ENCODE data around the gene COL1A1.

Gene COL1A1

DNA sequence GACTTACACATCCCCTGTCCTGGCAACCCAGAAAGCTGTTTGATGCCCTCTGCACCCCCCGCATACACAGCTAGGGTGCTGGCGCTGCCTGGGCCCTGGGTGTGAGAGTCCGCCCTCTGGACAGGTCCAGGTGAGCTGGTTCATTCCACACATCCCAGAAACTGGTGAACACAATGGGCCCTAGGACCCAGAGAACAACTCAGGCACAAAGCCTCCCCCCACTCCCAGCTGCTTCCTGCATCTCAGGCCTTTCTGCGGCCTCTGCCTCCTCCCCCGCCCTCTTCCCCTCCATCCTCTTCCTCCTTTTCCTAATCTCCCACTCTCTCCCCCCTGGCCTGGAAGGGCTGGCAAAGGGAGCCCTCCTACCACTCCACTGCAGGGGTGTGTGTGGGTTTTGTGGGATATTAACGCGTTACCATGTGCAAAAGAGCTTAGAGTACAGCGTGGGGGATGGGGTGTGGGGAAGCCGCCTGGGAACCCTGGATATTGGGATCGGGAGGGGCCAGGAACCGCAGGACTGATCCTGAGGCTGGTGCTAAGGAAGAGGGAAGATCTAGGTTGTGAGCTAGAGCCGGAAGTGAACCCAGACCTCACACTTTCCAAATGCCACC is 49.4 kb downstream of the COL1A1 start:
- DNase-seq: peak; percentile 95 to 97

DNA sequence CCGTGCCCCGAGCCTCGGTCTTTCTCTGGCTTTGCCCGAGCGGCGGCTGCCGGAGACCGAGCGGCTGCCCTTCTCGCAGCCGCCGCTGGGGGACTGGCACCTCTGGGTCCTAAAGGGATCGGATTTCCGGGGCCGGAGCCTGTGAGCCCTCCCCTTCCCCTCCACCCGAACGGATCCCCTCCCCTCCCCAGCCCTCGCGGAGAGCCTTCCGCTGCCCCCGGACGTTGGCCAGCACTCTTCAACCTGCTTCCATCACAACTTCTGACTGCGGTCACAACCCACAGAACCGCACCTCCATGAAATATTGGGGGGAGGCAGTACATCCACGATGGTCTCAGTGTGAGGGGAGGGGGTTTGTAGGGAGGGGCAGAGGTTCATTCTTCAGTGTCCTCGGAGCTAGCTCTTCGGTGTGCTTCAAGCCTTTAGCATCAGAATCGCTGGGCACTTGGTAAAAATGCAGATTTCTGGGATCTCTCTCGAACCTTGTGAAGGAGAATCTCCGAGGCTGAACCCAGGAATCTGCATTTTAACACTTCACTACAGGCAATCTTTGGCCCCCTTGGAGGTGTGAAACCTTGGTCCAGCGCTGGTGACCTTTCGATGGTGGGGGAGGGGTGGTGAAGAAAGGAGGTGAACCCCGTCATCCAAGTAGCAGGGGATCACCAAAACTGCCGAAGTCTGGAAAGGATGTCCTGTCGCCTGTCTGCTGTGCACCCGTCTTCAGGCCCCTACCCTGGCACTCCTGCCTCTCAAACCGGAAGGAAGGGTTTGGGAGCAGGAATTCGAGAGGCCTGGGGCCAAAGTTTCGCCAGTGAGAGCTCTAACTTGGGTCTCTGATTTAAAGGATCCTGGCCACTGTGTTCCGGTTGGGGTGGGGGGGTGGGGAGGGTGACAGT is 50.1 kb downstream of the COL1A1 start:
- DNase-seq: peak; percentile 96 to 97

DNA sequence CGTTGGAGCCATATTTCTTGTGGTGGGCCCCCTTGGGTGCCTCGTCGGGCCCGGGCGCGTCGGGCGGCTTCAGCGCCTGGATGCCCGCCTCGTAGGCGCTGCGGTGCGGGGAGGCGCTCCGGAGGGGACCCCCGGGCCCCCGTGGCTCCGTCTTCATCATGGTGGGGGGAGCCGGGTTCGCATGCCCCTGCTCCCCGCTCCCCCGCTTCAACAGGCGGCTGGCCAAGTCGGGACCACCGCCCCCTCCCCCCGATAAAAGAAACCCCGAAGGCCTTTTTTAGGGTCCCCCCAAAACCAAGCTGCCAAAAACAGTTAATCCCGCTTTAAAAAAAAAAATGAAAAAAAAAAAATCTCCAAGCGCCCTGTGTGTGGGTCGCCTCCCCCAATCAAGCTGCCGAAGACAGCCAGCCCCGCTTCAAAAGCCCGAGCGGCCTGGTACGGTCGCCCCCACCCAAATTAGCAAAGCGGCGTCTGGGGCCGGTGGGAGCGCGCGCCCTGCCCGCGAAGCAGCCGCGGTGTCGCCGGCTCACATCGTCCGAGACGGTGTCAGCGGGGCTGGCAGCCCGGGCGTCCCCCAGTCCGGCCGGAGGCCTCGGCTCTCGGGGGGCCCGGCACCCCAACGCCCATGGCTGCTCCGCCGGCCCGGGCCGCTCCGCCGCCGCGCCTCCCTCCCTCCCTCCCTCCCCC is 50.9 kb downstream of the COL1A1 start, which contains the start of gene PPP1R9B:
PPP1R9B (minus strand) TSS at position 324 of the 687 bp plus-strand sequence; CDS start at position 160, 164 bp downstream.
- DNase-seq: no peak

DNA sequence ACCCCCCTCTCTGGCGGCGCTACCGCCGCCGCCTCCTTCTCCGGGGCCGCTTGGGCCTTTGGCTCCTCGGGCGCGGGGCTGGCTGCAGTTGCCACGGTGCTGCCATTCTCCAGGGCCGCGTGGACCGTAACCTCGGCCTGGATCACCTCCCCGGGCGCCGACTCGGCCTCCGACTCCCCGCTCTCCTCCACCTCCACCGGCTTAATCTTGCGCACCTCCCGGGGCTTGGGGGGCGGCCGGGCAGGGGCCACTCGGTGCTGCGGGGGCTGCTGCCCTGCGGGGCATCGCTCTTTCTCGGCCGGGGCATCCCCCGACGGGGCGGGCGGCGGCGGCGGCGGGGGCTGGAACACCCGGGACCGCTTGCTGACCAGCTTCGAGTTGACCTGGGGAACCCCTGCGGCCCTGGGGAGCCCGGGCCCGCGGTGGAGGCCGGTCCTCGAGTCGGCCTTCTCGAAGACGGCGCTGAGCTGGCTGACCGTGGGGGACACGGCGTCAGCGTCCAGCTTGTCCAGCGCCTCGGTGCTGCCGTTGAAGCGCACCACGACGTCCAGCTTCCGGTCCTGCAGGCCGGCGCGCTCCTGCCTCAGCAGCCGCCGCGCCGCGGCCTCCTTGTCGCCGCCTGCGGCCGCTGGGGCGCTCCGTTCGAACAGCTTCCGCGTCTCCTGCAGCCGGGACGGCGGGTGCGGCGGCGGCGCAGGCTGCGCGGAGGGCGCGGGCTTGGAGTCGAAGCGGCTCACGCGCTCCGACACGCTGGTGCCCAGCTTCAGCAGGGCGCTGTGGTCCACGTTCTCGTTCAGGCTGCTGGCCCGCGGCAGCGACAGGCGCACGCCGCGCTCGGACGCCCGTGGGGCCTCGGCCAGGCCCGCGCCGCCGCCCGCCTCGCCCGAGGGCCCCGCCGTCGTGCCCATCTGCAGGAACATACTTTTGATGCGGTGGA is 51.7 kb downstream of the COL1A1 start:
- peak; percentile 33 for DNase-seq

DNA sequence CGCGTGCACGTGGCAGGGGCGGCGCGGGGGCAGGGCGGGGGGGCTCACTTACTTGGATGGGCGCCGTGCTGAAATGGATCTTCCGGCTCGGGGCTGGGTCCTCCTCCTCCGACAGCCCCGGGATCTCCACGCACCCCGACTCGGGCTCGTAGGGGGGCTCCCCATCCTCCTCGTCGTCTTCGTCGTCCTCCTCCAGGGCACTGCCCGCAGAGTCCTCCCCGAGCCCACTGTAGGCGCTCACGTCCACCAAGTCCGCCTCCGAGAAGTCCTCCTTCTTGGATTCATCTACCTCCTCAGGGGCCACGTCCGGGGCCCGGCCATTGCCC is 52.4 kb downstream of the COL1A1 start:
- no peak for DNase-seq

DNA sequence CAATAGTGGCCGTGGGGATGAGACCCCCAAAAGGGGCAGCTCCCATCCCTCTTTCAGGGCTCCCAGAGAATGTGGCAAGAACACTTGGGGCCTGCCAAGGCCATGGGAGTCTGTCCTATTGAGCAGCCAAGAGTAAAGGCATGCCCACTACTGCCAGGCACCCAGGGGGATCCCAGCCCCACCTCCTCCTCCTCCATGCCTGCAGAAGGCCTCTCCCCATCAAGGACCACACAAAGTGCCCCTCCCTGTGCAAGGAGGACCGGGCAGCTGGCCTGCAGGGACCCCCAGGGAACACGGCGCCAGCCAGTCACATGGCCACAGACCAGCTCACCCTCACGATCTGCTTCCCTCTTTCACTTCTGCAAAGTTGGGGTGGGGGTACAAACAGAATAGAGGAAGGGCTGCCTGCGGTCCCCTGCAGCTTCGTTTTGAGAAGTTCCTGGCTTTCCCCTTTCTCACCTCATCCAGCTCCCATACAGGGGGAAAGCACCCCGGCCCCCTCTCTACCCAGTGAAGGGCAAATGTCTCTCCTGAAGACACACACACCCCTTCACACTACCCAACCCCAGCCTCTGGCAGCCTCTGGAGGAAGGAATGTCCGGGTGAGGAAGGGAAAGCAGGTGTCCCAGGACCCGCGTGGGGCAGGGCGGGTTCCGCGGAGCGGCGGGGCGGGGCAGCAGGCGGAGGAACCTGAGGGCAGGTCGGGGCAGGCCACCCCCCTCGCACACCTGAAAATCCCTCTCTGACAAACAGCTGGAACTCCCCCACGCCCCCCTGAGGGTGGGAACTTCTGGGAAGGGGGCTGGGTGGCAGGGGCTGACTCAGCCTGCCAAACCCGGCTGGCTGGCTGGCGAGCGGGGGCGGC is 53.0 kb downstream of the COL1A1 start:
- peak; percentile 94 to 98 for DNase-seq

DNA sequence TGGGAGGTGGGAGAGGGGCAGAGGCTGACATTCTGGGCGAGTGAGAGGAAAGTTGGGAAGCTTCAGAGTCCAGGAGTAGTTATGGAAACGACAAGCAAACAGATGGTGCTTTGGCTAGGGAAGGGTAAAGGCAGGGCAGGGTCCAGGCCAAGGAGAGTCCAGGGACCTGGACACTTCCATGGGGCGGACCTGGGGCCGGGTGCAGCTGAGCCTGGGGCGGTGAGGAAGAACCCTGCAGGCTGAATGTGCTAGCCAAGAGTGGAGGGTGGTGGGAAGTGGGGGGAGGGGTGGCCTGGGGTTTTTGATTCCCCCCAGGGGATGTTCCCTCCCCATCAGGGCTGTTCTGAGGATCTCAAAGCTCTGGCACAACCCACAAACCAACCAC is 53.6 kb downstream of the COL1A1 start:
- no peak for DNase-seq

DNA sequence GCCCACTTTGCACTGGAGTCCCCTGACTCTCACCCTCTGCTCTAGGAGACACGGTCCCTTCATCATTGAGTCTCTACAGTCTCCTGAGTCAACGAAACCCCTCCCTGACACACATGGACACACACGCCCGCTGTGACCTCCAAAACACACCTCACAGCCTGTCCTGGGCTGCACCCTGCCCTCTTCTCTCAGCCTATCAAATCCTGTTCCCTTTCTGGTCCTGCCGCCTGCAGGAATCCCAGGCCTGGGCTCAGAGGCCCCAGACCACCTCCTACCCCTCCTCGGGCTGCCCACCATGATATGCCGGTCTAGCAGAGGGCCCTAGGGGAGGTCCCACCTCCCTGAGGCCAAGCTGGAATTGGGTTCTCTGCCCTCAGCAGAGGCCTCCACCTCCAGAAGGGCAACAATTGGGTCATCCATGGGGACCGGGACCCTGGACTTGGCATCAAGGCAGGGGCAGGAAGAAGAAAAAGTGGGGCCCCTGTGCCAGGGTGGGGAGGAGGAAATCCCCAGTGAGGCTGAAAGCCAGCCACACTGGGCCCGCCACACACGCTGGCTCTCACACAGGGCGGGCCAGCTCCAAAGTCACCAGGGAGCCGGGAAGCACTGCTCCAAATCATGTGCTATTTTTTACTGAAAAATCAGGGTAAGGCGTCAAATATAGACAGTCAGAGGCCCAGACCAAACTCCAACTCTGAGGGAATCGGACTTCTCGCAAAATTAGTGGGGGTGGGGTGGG is 54.3 kb downstream of the COL1A1 start:
- DNase-seq: no peak

DNA sequence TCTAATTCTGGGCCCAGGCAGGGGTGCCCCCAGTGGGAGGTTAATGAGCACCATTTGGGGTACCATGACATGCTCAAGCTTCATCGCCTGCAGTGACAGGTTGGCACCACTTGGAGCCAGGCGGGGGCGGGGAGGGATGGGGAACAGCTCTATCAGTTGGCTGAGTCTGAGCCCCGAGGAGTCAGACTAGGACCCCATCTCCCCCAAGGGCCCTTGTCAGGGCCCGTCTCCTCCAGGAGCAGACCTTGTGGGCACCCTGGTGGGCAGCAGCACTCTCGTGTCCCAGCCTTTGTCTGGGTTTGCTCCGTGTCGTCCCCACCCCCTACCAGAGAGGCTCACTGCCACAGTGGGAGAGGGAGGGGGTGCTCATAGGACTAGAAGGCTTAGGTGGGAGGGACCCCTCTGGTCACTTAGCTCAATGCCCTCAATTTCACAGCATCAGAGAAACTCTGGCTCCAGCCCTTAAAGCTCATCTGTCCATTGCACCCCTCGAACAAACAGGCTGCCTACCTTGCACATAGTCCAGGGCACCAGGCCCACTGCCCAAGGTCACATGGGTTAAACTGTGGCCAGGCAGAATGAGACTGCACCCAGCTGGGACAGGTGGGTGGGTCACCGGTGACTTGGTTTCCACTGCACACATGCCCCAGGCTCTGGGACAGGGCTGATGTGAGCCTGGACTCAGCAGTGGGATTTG is 55.1 kb downstream of the COL1A1 start:
- no peak for DNase-seq

DNA sequence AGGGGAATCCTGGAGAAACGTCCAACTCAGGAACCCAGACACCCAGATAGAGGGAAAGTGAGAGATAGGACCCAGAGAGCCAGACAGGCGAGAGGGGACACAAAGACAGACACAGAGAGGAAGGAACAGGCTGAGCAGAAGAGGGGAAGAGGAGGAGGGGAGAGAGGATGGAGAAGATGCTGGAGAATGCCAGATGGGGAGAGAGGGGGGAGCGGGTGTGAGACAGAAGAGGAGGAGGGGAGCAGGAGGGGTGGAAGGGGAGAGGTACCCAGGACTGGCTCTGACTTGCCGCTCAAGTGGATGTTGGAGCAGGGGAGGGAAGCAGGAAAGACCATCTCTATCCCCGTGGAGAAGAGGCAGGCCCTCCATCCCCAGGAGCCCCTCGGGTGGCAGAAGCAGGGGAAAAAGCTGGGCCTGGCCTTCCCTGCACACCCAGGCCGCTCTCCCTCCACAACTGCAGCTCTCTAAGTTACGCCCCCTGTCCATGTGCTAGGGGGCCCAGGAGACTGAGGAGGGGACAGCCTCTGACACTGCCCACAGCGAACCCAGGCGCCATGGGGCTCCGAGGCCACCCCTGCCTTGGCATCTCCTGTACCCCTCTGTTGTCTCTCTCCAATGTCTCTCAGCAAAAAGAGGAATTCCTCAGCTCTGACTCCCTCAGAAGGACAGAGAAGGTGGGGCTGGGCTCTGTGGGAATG is 55.8 kb downstream of the COL1A1 start:
- DNase-seq: no peak

DNA sequence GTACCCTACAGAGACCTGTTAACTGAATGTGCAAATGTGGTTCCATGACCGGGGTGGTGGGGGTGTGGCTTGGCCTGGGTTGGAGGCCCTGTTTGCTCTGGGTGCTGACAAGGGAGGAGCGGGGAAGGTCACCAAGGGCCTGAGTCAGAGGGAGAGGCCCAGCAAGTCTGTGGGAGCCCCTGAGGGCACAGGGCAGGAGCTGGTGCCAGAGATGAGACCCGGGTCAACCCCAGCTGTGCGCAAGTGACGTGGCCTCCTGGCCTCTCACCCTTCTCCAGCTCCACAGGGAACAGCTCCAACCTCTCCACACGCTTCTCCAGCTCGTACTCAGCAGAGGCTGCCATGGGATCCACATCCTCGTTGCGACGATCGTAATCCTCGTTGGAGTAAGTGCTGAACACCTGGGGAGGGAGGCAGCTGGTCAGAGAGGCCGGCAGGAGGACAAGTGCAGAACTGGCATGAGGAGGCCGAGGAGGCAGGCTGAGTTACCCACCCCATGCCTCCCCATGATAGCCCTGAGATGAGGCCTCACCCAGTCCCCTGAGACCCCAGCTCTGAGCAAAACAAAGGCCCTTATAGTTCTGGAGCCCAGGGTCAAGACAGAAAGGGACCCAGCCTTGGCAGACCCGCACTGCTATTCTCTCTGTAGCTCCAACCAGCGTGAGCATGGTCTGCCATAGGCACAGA is 56.4 kb downstream of the COL1A1 start:
- no peak for DNase-seq

DNA sequence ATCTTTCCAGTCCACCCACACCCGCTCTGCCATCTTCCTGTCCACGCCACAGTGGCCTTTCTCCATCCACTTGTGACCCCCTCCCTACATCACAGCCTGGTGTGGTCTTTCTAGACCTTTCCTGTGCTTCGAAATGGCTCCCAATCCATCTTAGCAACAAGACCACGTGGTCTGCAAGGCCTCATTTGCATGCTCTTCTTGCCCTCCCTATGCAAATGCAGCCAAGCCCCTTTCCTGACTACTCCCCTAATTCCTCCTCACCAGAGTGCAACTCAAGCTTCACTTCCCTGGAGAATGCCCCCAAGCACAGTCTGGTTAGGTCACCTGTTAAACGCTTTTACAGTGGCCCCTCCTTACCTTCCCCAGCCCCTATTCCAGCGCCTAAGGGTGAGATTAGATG is 57.1 kb downstream of the COL1A1 start:
- no peak for DNase-seq

DNA sequence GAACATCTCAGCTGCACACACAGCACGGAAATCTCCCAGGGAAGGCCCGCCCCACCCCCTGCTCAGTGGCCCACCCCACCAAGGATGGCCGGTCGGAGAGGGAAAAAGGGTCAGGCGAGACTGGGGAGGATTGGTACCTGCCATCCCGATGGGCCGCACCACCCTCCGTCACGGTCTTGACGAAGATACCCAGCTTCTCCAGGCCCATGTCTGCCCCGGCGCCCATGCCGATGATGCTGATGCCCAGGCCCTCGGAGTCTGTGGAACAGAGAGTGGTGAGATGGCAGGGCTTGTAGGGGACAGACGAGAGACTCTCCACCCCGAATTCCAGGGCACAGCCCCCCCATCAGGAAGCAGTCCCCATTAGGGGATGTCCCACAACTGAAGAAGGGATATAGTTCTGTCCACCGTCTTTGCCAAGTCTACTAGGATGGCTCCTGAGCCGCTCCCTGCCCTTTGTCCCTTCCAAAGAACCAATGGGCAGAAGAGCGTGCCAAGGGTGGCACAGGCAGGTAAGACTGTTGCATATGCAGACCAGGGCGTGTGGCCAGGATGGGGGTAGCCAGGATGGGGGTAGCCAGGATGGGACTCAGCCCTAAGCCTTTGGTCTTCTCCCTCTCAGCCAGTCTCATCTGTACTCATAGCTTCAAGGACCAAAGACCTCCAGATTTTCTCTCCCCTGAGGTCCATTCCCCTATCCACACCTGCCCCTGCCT is 57.8 kb downstream of the COL1A1 start:
- DNase-seq: no peak

DNA sequence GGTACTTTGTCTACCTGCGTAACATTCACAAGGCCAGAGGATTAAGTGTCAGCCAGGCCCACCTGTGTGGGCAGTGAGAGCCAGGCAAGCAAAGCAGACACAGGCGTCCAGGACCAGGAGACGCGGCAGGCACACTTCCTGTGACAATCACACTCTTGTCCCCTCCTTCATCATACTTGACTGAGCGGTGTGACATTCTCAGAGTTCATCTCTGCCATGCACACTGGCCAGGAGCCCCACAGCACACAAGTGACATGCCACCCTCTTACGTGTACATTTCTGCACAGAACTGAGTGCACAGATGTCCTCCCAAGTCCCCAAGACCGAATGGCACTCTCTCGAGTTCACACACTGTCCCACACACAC is 59.7 kb downstream of the COL1A1 start:
- no peak for DNase-seq

DNA sequence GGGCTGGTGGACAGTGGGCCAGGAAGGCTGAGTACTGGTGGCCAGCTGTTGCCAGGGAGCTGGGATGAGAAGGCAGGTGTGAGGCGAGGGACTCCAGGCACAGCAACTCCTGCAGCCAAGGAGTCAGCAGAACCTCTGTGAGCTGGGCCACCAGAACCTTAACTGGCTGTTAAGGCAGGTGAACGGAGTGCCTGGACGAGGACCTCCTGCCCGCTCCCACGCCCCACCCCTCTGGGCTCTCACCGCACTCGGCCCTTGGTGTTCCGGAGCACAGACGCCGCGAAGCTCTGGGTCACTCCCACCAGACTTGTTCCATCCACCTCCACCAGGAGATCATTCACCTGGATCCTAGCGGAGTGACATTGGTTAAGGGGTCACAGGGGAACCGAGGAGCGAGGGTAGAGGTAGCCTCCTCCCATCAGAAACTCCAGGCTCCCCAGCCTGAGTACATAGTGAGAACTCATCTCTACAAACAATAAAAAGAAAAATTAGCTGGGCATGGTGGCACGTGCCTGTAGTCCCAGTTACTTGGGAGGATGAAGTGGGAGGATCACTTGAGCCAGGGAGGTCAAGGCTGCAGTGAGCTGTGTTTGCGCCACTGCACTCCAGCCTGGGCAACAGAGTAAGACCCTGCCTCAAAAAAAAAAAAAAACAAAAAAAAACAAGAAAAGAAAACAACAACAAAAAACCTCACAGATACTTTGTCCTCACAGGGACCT is 60.2 kb downstream of the COL1A1 start:
- no peak for DNase-seq

DNA sequence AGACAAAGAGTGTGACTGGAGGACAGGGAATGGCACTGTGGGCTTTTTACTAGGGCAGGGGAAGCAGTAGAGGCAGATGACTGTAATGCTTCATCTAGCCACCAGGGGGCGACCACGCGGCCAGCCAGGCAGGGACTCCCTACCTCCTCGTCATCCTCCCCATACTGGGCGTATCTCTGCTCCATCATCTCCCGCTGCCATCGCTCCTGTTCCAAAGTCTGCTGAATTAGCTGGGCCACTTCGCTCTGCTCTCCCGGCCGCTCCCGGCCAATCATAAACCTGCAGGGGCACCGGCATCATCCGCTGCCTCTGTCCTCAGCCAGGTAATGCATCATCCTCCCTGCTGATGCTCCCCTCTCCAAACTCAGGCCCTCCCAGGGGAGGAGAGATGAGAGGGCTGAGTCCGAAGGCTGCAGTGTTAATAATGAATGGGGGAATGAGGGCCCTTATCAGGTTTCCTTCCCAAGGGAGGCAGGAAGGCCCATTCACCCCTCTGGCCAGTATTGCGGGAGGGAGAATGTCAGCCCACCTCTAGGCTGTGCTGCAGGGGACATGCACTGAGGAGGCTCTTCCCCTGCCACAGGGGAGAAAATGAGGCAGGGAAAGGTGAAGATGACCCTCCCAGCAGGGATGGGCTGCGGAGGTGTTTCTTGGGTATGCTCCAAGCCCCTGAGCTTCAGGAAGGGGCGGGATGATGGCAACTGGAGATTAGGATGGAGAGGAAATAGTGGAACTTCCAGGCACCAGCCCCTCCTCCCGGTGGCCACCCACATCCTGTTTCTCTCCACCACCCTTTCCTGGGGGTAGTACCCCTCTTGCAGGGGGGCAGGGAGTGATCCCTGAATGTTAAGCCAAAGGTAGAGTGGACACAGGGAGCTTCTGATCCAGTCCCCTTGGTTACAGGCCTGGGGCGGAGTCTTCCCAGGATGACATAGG is 61.2 kb downstream of the COL1A1 start:
- DNase-seq: peak; percentile 91 to 93

All from Kasumi-1 (cell line).